Calu3 (cell line): ENCODE measurements around the gene C12orf75. TPM values are rescaled to one million over a fixed set of nuclear protein-coding genes. Genes with fewer than 3 reads are reported as not detected.

Experiments
- BruUV-seq: library from RNA; stranded (reverse); fragments of 400-500 nt; replicated peaks from 2 replicates; lab custom pipeline; 2021; lab: Mats Ljungman, UMichigan
- CTCF ChIA-PET: fragments of 300-600 bp; sonication (Branson Sonifier 250); formaldehyde crosslinking; loops from one replicate; lab custom pipeline; 2022; ENCODE audit warnings: antibody characterized with exemption; lab: Charles Lee
- DNase-seq: peaks from one replicate; pipeline ENCODE4 v3.0.0; 2022
- H3K27ac Mint-ChIP-seq: one replicate; pipeline ENCODE4 v1.8.0; 2022; ENCODE audit warnings: mixed read lengths; ENCODE audit not compliant: unreplicated experiment
- H3K27me3 Mint-ChIP-seq: one replicate; pipeline ENCODE4 v1.8.0; 2022; ENCODE audit warnings: mixed read lengths; ENCODE audit not compliant: unreplicated experiment
- H3K36me3 Mint-ChIP-seq: one replicate; pipeline ENCODE4 v1.8.0; 2022; ENCODE audit warnings: mild to moderate bottlenecking, moderate library complexity, mixed read lengths; ENCODE audit not compliant: insufficient read depth, unreplicated experiment
- H3K4me1 Mint-ChIP-seq: one replicate; pipeline ENCODE4 v1.8.0; 2022; ENCODE audit warnings: mild to moderate bottlenecking, low read depth, mixed read lengths; ENCODE audit not compliant: unreplicated experiment
- H3K4me3 Mint-ChIP-seq: one replicate; pipeline ENCODE4 v1.8.0; 2022; ENCODE audit warnings: mild to moderate bottlenecking, low read depth, moderate library complexity, mixed read lengths; ENCODE audit not compliant: unreplicated experiment
- H3K9me3 Mint-ChIP-seq: one replicate; pipeline ENCODE4 v1.8.0; 2022; ENCODE audit warnings: low read depth, mixed read lengths; ENCODE audit not compliant: unreplicated experiment
- CTCF ChIP-seq: fragments of 200-600 bp; IDR thresholded peaks from one replicate; pipeline ENCODE4 v1.8.0; 2022; ENCODE audit warnings: antibody characterized with exemption; ENCODE audit not compliant: unreplicated experiment
- intact Hi-C: fragments of 100-400 bp; cut with micrococcal nuclease; formaldehyde crosslinking; loops from one replicate; pipeline ENCODE4 v1.10.0; 2022; ENCODE audit not compliant: unreplicated experiment
- total RNA-seq: library from RNA; stranded (reverse); gene quantifications from 2 replicates; pipeline ENCODE4 v1.2.3, GENCODE V29; 2022

C12orf75 gene
- total RNA-seq, 1 experiment from 2014 or later = 363 TPM

- Mint-ChIP-seq H3K27me3 (no peaks in the 10 kb centered on the region), H3K9me3 (no peaks in the 10 kb centered on the region), H3K36me3 (peaks cover 5% of the 10 kb centered on the region), H3K4me3 (no peak overlapping the region), H3K27ac (no peak overlapping the region), H3K4me1 (peaks cover 21% of the 10 kb centered on the region)
- no peak for TF ChIP-seq CTCF
- no TSS peak for BruUV-seq
- CTCF ChIA-PET = no interaction called here
- intact Hi-C loops = no loop called here
- no peak for DNase-seq
Observed at GRCh38 chr12:105292705-105293104, 37.8 kb upstream of the C12orf75 start.

GRCh38 chr12:105293187-105293586, 37.3 kb upstream of the C12orf75 start:
- Mint-ChIP-seq H3K4me3 (no peak overlapping the region), H3K27me3 (no peaks in the 10 kb centered on the region), H3K27ac (peak overlapping the region; percentile 17), H3K9me3 (peaks cover 3% of the 10 kb centered on the region), H3K4me1 (peaks cover 21% of the 10 kb centered on the region), H3K36me3 (peaks cover 5% of the 10 kb centered on the region)
- intact Hi-C loops = no loop called here
- CTCF ChIA-PET = interaction anchor here (0.6 kb wide), 1 partner anchor 1461 kb away, joined by 3 read pairs; no protein-coding TSS in a partner anchor
- no peak for TF ChIP-seq CTCF
- DNase-seq = no peak
- no TSS peak for BruUV-seq

- Mint-ChIP-seq H3K4me1 (peaks cover 21% of the 10 kb centered on the region), H3K27ac (no peak overlapping the region), H3K27me3 (no peaks in the 10 kb centered on the region), H3K36me3 (peaks cover 5% of the 10 kb centered on the region), H3K4me3 (no peak overlapping the region), H3K9me3 (peaks cover 3% of the 10 kb centered on the region)
- CTCF ChIA-PET = no interaction called here
- TF ChIP-seq CTCF = no peak
- no TSS peak for BruUV-seq
- intact Hi-C loops = no loop called here
- no peak for DNase-seq
Observed at GRCh38 chr12:105294161-105294560, 36.3 kb upstream of the C12orf75 start.

GRCh38 chr12:105294886-105295479, 35.5 kb upstream of the C12orf75 start:
- CTCF ChIA-PET = no interaction called here
- peaks cover 21% of the 10 kb centered on the region for H3K4me1 Mint-ChIP-seq
- H3K36me3 Mint-ChIP-seq = peaks cover 5% of the 10 kb centered on the region
- no peak for TF ChIP-seq CTCF
- BruUV-seq = no TSS peak
- no peak overlapping the region for H3K4me3 Mint-ChIP-seq
- peaks cover 7% of the 10 kb centered on the region for H3K9me3 Mint-ChIP-seq
- intact Hi-C loops = no loop called here
- no peak for DNase-seq
- H3K27ac Mint-ChIP-seq = no peak overlapping the region
- no peaks in the 10 kb centered on the region for H3K27me3 Mint-ChIP-seq
